ENCODE data around the gene FGF14. TPM values are rescaled to one million over a fixed set of nuclear protein-coding genes. Genes with fewer than 3 reads are reported as not detected.

FGF14 gene
- total RNA-seq, 4 donors from 2014 or later: 0.08 to 1.4 (median 0.22) TPM

- Histone ChIP-seq H3K4me1 (no peaks in the 10 kb centered on the region), H3K9me3 (no peaks in the 10 kb centered on the region), H3K4me3 (no peak overlapping the region), H3K27me3 (no peaks in the 10 kb centered on the region), H3K36me3 (no peaks in the 10 kb centered on the region), H3K27ac (no peak overlapping the region)
- no peak for DNase-seq (ENCODE audit: low spot score in 2 of 2)
- TF ChIP-seq POLR2AphosphoS5 (IDR thresholded peaks at IDR 0.05) (no peak), POLR2A (IDR thresholded peaks at IDR 0.05) (no peak), EP300 (IDR thresholded peaks at IDR 0.05) (no peak)
- TF ChIP-seq, protein P1, sequence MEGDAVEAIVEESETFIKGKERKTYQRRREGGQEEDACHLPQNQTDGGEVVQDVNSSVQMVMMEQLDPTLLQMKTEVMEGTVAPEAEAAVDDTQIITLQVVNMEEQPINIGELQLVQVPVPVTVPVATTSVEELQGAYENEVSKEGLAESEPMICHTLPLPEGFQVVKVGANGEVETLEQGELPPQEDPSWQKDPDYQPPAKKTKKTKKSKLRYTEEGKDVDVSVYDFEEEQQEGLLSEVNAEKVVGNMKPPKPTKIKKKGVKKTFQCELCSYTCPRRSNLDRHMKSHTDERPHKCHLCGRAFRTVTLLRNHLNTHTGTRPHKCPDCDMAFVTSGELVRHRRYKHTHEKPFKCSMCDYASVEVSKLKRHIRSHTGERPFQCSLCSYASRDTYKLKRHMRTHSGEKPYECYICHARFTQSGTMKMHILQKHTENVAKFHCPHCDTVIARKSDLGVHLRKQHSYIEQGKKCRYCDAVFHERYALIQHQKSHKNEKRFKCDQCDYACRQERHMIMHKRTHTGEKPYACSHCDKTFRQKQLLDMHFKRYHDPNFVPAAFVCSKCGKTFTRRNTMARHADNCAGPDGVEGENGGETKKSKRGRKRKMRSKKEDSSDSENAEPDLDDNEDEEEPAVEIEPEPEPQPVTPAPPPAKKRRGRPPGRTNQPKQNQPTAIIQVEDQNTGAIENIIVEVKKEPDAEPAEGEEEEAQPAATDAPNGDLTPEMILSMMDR (IDR thresholded peaks at IDR 0.05): no peak
- WGBS: 84% methylated on average over 7 of the region's 7 CpGs
Measured at GRCh38 chr13:102033386-102033785, 368.5 kb downstream of the FGF14 start.

DNA sequence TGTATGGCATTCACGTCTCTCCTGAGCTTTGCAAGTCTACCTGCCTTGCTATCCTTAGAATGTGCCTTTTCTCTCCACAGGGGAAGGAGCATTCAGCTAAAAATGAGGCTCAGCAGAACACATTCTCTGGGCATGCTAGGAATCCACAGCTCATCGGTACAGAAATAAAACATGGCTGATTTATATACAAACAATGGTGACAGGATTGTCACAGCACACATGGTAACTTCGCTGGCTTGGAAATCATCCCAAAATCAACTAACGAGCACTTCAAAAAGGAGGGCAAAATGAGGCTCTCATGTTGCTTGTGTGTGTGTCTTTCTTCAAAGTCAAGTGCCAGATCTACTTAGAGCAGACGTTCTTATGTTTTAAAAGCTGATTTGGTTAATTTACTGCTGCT is 373.0 kb downstream of the FGF14 start:
- no peaks in the 10 kb centered on the region for H3K9me3 ChIP-seq

GRCh38 chr13:102028206-102028605 is 373.6 kb downstream of the FGF14 start:
- no peak overlapping the region for H3K4me3 ChIP-seq
- no peak for DNase-seq (ENCODE audit: low spot score in 2 of 2)
- no peaks in the 10 kb centered on the region for H3K36me3 ChIP-seq
- H3K9me3 ChIP-seq: no peaks in the 10 kb centered on the region
- H3K27me3 ChIP-seq: no peaks in the 10 kb centered on the region
- 68% methylated on average over 4 of the region's 4 CpGs for WGBS
- no peaks in the 10 kb centered on the region for H3K4me1 ChIP-seq
- TF ChIP-seq, protein P1 (IDR thresholded peaks at IDR 0.05): no peak
- TF ChIP-seq POLR2AphosphoS5 (IDR thresholded peaks at IDR 0.05) (no peak), POLR2A (IDR thresholded peaks at IDR 0.05) (no peak), EP300 (IDR thresholded peaks at IDR 0.05) (no peak)
- no peak overlapping the region for H3K27ac ChIP-seq

More for the DNA sequence above, 373.0 kb downstream of the FGF14 start:
- TF ChIP-seq POLR2AphosphoS5 (IDR thresholded peaks at IDR 0.05) (no peak), POLR2A (IDR thresholded peaks at IDR 0.05) (no peak), EP300 (IDR thresholded peaks at IDR 0.05) (no peak)
- TF ChIP-seq, protein P1 (IDR thresholded peaks at IDR 0.05): no peak
- 62% methylated on average over 5 of the region's 5 CpGs for WGBS
- H3K36me3 ChIP-seq: no peaks in the 10 kb centered on the region
- no peak for DNase-seq (ENCODE audit: low spot score in 2 of 2)
- no peaks in the 10 kb centered on the region for H3K27me3 ChIP-seq
- H3K4me1 ChIP-seq: no peaks in the 10 kb centered on the region
- no peak overlapping the region for H3K27ac ChIP-seq
- no peak overlapping the region for H3K4me3 ChIP-seq

DNA sequence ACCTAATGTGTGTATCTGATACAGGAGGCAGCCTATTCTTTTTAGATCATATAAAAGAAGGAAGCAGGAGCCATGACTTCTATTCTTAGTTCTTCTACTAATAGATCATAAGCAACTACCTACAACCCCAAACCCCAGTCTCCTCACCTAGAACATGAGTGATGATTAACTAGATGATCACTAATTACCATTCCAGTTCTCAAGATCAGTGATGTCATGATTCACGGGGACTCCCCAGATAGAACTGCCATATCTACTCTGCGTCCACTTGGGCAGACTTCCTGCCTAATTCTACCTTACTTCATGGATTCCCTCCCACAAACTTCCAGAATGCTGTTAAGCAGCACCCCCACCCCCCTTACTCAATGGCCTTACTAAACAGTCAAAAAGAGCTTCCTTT is 380.1 kb downstream of the FGF14 start:
- Histone ChIP-seq H3K27me3 (no peaks in the 10 kb centered on the region), H3K27ac (no peak overlapping the region), H3K36me3 (no peaks in the 10 kb centered on the region), H3K4me3 (no peak overlapping the region), H3K9me3 (peaks cover 18% of the 10 kb centered on the region), H3K4me1 (no peaks in the 10 kb centered on the region)
- no peak for TF ChIP-seq POLR2AphosphoS5 (IDR thresholded peaks at IDR 0.05)
- TF ChIP-seq EP300 (IDR thresholded peaks at IDR 0.05): no peak
- no peak for TF ChIP-seq POLR2A (IDR thresholded peaks at IDR 0.05)
- TF ChIP-seq, protein P1 (IDR thresholded peaks at IDR 0.05): no peak
- WGBS: 79% methylated on average over 2 of the region's 2 CpGs
- no peak for DNase-seq (ENCODE audit: low spot score in 2 of 2)

GRCh38 chr13:102020611-102021216 is 381.1 kb downstream of the FGF14 start:
- 83% methylated on average over 4 of the region's 4 CpGs for WGBS
- Histone ChIP-seq H3K36me3 (no peaks in the 10 kb centered on the region), H3K4me3 (no peak overlapping the region), H3K4me1 (no peaks in the 10 kb centered on the region), H3K27ac (no peak overlapping the region), H3K9me3 (peaks cover 18% of the 10 kb centered on the region), H3K27me3 (no peaks in the 10 kb centered on the region)
- TF ChIP-seq POLR2A (IDR thresholded peaks at IDR 0.05) (no peak), EP300 (IDR thresholded peaks at IDR 0.05) (no peak), POLR2AphosphoS5 (IDR thresholded peaks at IDR 0.05) (no peak)
- TF ChIP-seq, protein P1 (IDR thresholded peaks at IDR 0.05): no peak
- DNase-seq (ENCODE audit: low spot score in 2 of 2): no peak
